CD4-positive, alpha-beta memory T cell (primary cell): ENCODE data around the gene DAB1. TPM values are rescaled to one million over a fixed set of nuclear protein-coding genes. Genes with fewer than 3 reads are reported as not detected.

Experiments used
- CTCF ChIA-PET: fragments of 350-600 bp; sonication (Branson Sonifier 250); formaldehyde crosslinking; loops from one replicate; lab custom pipeline; 2021; ENCODE audit warnings: inconsistent platforms; ENCODE audit not compliant: partially characterized antibody; lab: Charles Lee
- POLR2A ChIA-PET: fragments of 350-600 bp; sonication (Branson Sonifier 250); formaldehyde crosslinking; loops from one replicate; lab custom pipeline; 2021; ENCODE audit not compliant: partially characterized antibody; lab: Charles Lee
- DNase-seq, 5 donors: peaks; one replicate each; pipeline versions ENCODE4 v3.0.0 to v3.0.0-alpha.2; 2020 to 2022; ENCODE audit warnings: mixed read lengths in 1 of 5
- H3K27ac ChIP-seq: one replicate; pipeline ENCODE4 v1.7.0; 2013; ENCODE audit warnings: low read depth, low read length
- H3K27me3 ChIP-seq: 2 replicates; pipeline ENCODE4 v1.7.0; 2013; ENCODE audit warnings: mild to moderate bottlenecking, low read length, moderate library complexity; ENCODE audit not compliant: insufficient read depth
- H3K36me3 ChIP-seq: 2 replicates; pipeline ENCODE4 v1.7.0; 2013; ENCODE audit warnings: mild to moderate bottlenecking, low read length, moderate library complexity; ENCODE audit not compliant: insufficient read depth
- H3K4me1 ChIP-seq: 2 replicates; pipeline ENCODE4 v1.7.0; 2013; ENCODE audit warnings: mild to moderate bottlenecking, low read length, moderate library complexity; ENCODE audit not compliant: insufficient read depth
- H3K4me3 ChIP-seq, 2 donors: one replicate each; pipeline ENCODE4 v1.7.0; 2013; ENCODE audit warnings: low read length in 2 of 2, mild to moderate bottlenecking in 1 of 2
- H3K9me3 ChIP-seq, 2 donors: one replicate each; pipeline ENCODE4 v1.7.0; 2013; ENCODE audit warnings: low read length in 2 of 2, control low read depth in 1 of 2; ENCODE audit not compliant: control insufficient read depth in 1 of 2
- H3K27ac Mint-ChIP-seq, 7 donors: one replicate each; pipeline ENCODE4 v1.8.0; 2020 to 2021; ENCODE audit warnings: mixed read lengths in 7 of 7, mild to moderate bottlenecking in 6 of 7, inconsistent platforms in 3 of 7, moderate library complexity in 3 of 7
- H3K27me3 Mint-ChIP-seq, 2 donors: one replicate each; pipeline ENCODE4 v1.8.0; 2020 to 2021; ENCODE audit warnings: mixed read lengths in 2 of 2
- H3K36me3 Mint-ChIP-seq, 2 donors: one replicate each; pipeline ENCODE4 v1.8.0; 2020 to 2021; ENCODE audit warnings: mixed read lengths in 2 of 2, inconsistent platforms in 1 of 2, mild to moderate bottlenecking in 1 of 2
- H3K4me1 Mint-ChIP-seq, 4 donors: one replicate each; pipeline ENCODE4 v1.8.0; 2020 to 2021; ENCODE audit warnings: mixed read lengths in 4 of 4, mild to moderate bottlenecking in 1 of 4
- H3K4me3 Mint-ChIP-seq, 8 donors: one replicate each; pipeline ENCODE4 v1.8.0; 2020 to 2021; ENCODE audit warnings: mixed read lengths in 8 of 8, mild to moderate bottlenecking in 7 of 8, moderate library complexity in 6 of 8, inconsistent platforms in 3 of 8
- H3K9me3 Mint-ChIP-seq, 8 donors: one replicate each; pipeline ENCODE4 v1.8.0; 2020 to 2021; ENCODE audit warnings: mixed read lengths in 8 of 8, mild to moderate bottlenecking in 5 of 8, inconsistent platforms in 3 of 8, moderate library complexity in 1 of 8
- intact Hi-C: fragments of 100-400 bp; cut with micrococcal nuclease; formaldehyde crosslinking; loops from one replicate; pipeline ENCODE4 v1.15.1; 2023
- polyA plus RNA-seq, 2 donors: library from polyadenylated mRNA; unstranded; fragments of 300-500 nt; fragmentation: Illumina TruSeq; gene quantifications; one replicate each; pipeline ENCODE4 v1.2.3, GENCODE V29; 2021
- total RNA-seq, 2 experiments: library from RNA; stranded (reverse); gene quantifications; one replicate each; pipeline ENCODE4 v1.2.3, GENCODE V29; 2021

Gene DAB1
- total and polyA plus RNA-seq, 4 experiments from 2014 or later = 1.5 to 3.9 (median 3.2) TPM

GRCh38 chr1:57026624-57027354, 397.1 kb downstream of the DAB1 start:
- ChIA-PET POLR2A (no interaction called here), CTCF (no interaction called here)
- Histone ChIP-seq H3K4me1 (no peaks in the 10 kb centered on the region), H3K27ac (no peak overlapping the region), H3K27me3 (no peaks in the 10 kb centered on the region), H3K36me3 (no peaks in the 10 kb centered on the region), H3K4me3 (no peak overlapping the region), H3K9me3 (no peaks in the 10 kb centered on the region)
- DNase-seq = no peak
- H3K4me1 Mint-ChIP-seq = no peaks in the 10 kb centered on the region
- peaks cover 0 to 10% (median 0%) of the 10 kb centered on the region in 8 donors for H3K9me3 Mint-ChIP-seq
- peaks cover 2% of the 10 kb centered on the region in 2 donors for H3K27me3 Mint-ChIP-seq
- H3K36me3 Mint-ChIP-seq = peaks cover 2 to 4% of the 10 kb centered on the region in 2 donors
- intact Hi-C loops = no loop called here
- no peak overlapping the region for H3K27ac Mint-ChIP-seq
- H3K4me3 Mint-ChIP-seq = no peak overlapping the region

- Histone ChIP-seq H3K4me1 (no peaks in the 10 kb centered on the region), H3K36me3 (no peaks in the 10 kb centered on the region), H3K9me3 (no peaks in the 10 kb centered on the region), H3K27ac (no peak overlapping the region), H3K27me3 (no peaks in the 10 kb centered on the region), H3K4me3 (no peak overlapping the region)
- intact Hi-C loops = no loop called here
- Mint-ChIP-seq H3K4me1 (no peaks in the 10 kb centered on the region), H3K27me3 (peaks cover 2% of the 10 kb centered on the region in 2 donors), H3K9me3 (peaks cover 0 to 9% (median under 1%) of the 10 kb centered on the region in 8 donors), H3K36me3 (peaks cover 0 to 8% of the 10 kb centered on the region in 2 donors), H3K27ac (no peak overlapping the region), H3K4me3 (no peak overlapping the region)
- no peak for DNase-seq
- CTCF ChIA-PET = no interaction called here
- POLR2A ChIA-PET = no interaction called here
These were observed 399.0 kb downstream of the DAB1 start for GRCh38 chr1:57024855-57025254.

GRCh38 chr1:57024428-57024827, 399.4 kb downstream of the DAB1 start:
- no peak for DNase-seq
- POLR2A ChIA-PET = no interaction called here
- no peak overlapping the region for H3K27ac ChIP-seq
- H3K27me3 ChIP-seq = no peaks in the 10 kb centered on the region
- Mint-ChIP-seq H3K9me3 (peaks cover 0 to 7% (median under 1%) of the 10 kb centered on the region in 8 donors), H3K36me3 (peaks cover 0 to 8% of the 10 kb centered on the region in 2 donors), H3K4me3 (no peak overlapping the region), H3K27ac (no peak overlapping the region), H3K4me1 (no peaks in the 10 kb centered on the region), H3K27me3 (peaks cover 2% of the 10 kb centered on the region in 2 donors)
- intact Hi-C loops = no loop called here
- H3K4me3 ChIP-seq = no peak overlapping the region
- H3K9me3 ChIP-seq = no peaks in the 10 kb centered on the region
- CTCF ChIA-PET = no interaction called here
- H3K4me1 ChIP-seq = no peaks in the 10 kb centered on the region
- no peaks in the 10 kb centered on the region for H3K36me3 ChIP-seq

- H3K4me1 ChIP-seq = no peaks in the 10 kb centered on the region
- intact Hi-C loops = no loop called here
These were observed 403.6 kb downstream of the DAB1 start for GRCh38 chr1:57020216-57020615.

GRCh38 chr1:57019236-57019839, 404.5 kb downstream of the DAB1 start:
- Mint-ChIP-seq H3K27me3 (peaks cover 2% of the 10 kb centered on the region in 2 donors), H3K4me1 (no peaks in the 10 kb centered on the region), H3K36me3 (peaks cover 0 to 8% of the 10 kb centered on the region in 2 donors), H3K27ac (no peak overlapping the region), H3K9me3 (peaks cover 0 to 2% (median 0%) of the 10 kb centered on the region in 8 donors), H3K4me3 (no peak overlapping the region)
- H3K36me3 ChIP-seq = no peaks in the 10 kb centered on the region
- no peaks in the 10 kb centered on the region for H3K9me3 ChIP-seq
- POLR2A ChIA-PET = no interaction called here
- intact Hi-C loops = no loop called here
- no peak for DNase-seq
- no peak overlapping the region for H3K27ac ChIP-seq
- H3K4me3 ChIP-seq = no peak overlapping the region
- CTCF ChIA-PET = no interaction called here
- H3K4me1 ChIP-seq = no peaks in the 10 kb centered on the region
- no peaks in the 10 kb centered on the region for H3K27me3 ChIP-seq

More at GRCh38 chr1:57020216-57020615, 403.6 kb downstream of the DAB1 start:
- Mint-ChIP-seq H3K4me1 (no peaks in the 10 kb centered on the region), H3K4me3 (no peak overlapping the region), H3K36me3 (peaks cover 0 to 8% of the 10 kb centered on the region in 2 donors), H3K9me3 (peaks cover 0 to 2% (median 0%) of the 10 kb centered on the region in 8 donors), H3K27me3 (peaks cover 2% of the 10 kb centered on the region in 2 donors), H3K27ac (no peak overlapping the region)
- no peak for DNase-seq
- POLR2A ChIA-PET = no interaction called here
- H3K9me3 ChIP-seq = no peaks in the 10 kb centered on the region
- CTCF ChIA-PET = no interaction called here
- H3K36me3 ChIP-seq = no peaks in the 10 kb centered on the region
- no peak overlapping the region for H3K27ac ChIP-seq
- H3K27me3 ChIP-seq = no peaks in the 10 kb centered on the region
- H3K4me3 ChIP-seq = no peak overlapping the region

GRCh38 chr1:57018119-57018518, 405.7 kb downstream of the DAB1 start:
- POLR2A ChIA-PET = no interaction called here

GRCh38 chr1:57017717-57018116, 406.1 kb downstream of the DAB1 start:
- Histone ChIP-seq H3K36me3 (no peaks in the 10 kb centered on the region), H3K4me3 (no peak overlapping the region), H3K27me3 (no peaks in the 10 kb centered on the region), H3K4me1 (no peaks in the 10 kb centered on the region), H3K9me3 (no peaks in the 10 kb centered on the region), H3K27ac (no peak overlapping the region)
- Mint-ChIP-seq H3K36me3 (peaks cover 0 to 8% of the 10 kb centered on the region in 2 donors), H3K4me1 (no peaks in the 10 kb centered on the region), H3K9me3 (peaks cover 0 to 2% (median 0%) of the 10 kb centered on the region in 8 donors), H3K27ac (no peak overlapping the region), H3K4me3 (no peak overlapping the region), H3K27me3 (no peaks in the 10 kb centered on the region)
- ChIA-PET CTCF (no interaction called here), POLR2A (no interaction called here)
- intact Hi-C loops = no loop called here
- DNase-seq = no peak

More at GRCh38 chr1:57018119-57018518, 405.7 kb downstream of the DAB1 start:
- H3K27ac ChIP-seq = no peak overlapping the region
- H3K4me3 ChIP-seq = no peak overlapping the region
- no peak overlapping the region for H3K4me3 Mint-ChIP-seq
- peaks cover 0 to 2% (median 0%) of the 10 kb centered on the region in 8 donors for H3K9me3 Mint-ChIP-seq
- intact Hi-C loops = no loop called here
- H3K4me1 ChIP-seq = no peaks in the 10 kb centered on the region
- H3K36me3 Mint-ChIP-seq = peaks cover 0 to 8% of the 10 kb centered on the region in 2 donors
- H3K27me3 Mint-ChIP-seq = no peaks in the 10 kb centered on the region
- CTCF ChIA-PET = no interaction called here
- DNase-seq = no peak
- no peaks in the 10 kb centered on the region for H3K4me1 Mint-ChIP-seq
- no peak overlapping the region for H3K27ac Mint-ChIP-seq
- H3K9me3 ChIP-seq = no peaks in the 10 kb centered on the region
- H3K27me3 ChIP-seq = no peaks in the 10 kb centered on the region
- no peaks in the 10 kb centered on the region for H3K36me3 ChIP-seq
